ENCODE measurements around the gene COL4A1. TPM values are rescaled to one million over a fixed set of nuclear protein-coding genes. Genes with fewer than 3 reads are reported as not detected.

Gene COL4A1
- polyA plus RNA-seq, 1 donor from 2014 or later = not detected

DNA sequence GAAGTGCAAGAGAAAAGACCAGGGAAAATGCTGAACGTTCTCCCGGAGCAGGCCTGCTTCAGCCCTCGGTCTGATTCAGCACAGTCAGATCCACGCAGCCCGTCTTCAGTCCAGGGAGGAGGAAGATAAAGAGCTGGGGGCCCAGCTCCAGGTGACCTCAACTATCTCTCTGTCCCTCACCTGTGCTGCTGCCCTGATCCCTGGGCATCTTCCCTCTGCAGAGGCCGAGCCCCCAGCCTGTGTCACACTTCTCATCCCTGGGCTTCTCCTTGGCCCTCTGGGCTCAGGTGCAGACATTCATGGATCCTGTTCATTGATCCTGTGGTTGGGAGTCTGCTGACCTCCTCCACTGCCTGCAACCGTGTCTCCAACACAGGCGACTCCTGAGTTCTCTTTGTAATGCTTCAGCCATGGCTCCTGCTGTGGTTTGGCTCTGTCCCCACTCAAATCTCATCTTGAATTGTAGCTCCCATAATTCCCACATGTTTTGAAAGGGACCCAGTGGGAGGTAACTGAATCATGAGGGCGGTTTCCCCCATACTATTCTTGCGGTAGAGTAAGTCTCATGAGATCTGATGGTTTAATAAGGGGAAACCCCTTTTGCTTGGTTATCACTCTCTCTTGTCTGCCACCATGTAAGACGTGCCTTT, 28.0 kb upstream of the COL4A1 start:
- no peaks in the 10 kb centered on the region for H3K4me1 Mint-ChIP-seq
- H3K9me3 Mint-ChIP-seq = peaks cover 0 to 12% (median 9%) of the 10 kb centered on the region in 3 donors
- no peak overlapping the region for H3K27ac Mint-ChIP-seq
- peaks cover 11% of the 10 kb centered on the region for H3K27me3 Mint-ChIP-seq
- H3K4me3 Mint-ChIP-seq = no peak overlapping the region
- H3K36me3 Mint-ChIP-seq = peaks cover 6% of the 10 kb centered on the region

DNA sequence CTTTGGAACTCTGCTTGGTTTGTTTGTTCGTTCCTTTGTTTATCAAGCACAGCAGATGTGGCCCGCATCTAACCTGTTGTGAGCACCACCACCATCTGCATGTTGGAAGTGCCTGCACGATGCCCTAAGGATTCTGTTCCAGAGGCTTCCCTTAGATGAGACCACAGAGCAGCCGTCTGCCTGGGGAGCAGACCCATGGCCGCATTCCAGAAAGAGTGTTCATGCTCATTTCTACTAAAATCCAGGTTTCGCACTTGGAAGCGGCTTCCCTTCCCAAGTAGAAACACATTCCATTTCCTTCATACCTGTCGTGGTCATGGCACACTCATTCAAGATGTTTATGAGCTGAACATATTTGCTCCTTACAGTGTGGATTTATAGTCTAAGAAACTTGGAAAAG, 27.3 kb upstream of the COL4A1 start:
- Mint-ChIP-seq H3K36me3 (peaks cover 6% of the 10 kb centered on the region), H3K27ac (no peak overlapping the region), H3K4me1 (no peaks in the 10 kb centered on the region), H3K27me3 (peaks cover 4% of the 10 kb centered on the region), H3K4me3 (peak overlapping the region in 1 of 4 donors; percentile 26), H3K9me3 (peaks cover 0 to 12% (median 9%) of the 10 kb centered on the region in 3 donors)

DNA sequence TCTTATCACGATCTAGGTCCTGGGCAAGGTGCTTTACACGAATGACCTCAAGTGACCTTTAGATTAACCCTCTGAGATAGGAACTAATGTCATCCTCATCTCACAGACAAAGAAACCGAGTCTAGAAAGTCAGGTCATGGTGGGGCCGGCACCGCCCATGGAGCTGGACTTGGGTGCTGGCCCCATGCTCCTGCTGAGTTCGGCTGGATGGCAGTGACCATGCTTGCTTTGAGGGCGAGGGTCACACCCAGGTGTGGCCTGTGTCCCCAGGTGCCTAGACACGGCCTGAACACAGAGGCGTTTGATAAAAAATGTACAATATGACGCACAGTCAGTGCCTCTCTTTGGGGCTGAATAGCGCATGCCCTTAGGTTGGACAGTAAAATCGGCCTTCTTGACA, 26.9 kb upstream of the COL4A1 start:
- H3K9me3 Mint-ChIP-seq = peaks cover 0 to 12% (median 9%) of the 10 kb centered on the region in 3 donors
- H3K36me3 Mint-ChIP-seq = peaks cover 6% of the 10 kb centered on the region
- H3K4me1 Mint-ChIP-seq = no peaks in the 10 kb centered on the region
- H3K27ac Mint-ChIP-seq = no peak overlapping the region
- H3K27me3 Mint-ChIP-seq = peaks cover 2% of the 10 kb centered on the region
- no peak overlapping the region for H3K4me3 Mint-ChIP-seq

DNA sequence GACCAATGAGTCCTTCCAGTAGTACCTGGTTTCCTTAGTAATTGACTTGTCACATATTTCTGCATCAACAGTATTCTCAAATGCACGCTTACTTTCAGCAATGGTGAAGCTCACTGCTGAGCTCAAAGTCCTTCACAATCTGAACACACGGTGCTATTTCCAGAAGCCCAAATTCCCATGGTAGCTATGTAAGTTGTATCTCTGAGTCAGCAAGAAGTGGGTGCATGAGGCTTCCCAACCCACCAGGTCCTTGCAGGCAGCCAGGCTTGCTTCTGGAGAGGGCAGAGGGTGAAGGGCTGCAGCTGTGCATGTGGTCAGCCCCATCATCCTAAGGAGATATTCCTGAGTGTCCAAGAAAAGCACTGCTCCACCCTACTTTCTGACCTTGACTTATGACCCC, 25.8 kb upstream of the COL4A1 start:
- peaks cover 4% of the 10 kb centered on the region for H3K36me3 Mint-ChIP-seq
- H3K4me1 Mint-ChIP-seq = no peaks in the 10 kb centered on the region
- H3K4me3 Mint-ChIP-seq = no peak overlapping the region
- no peak overlapping the region for H3K27ac Mint-ChIP-seq
- H3K9me3 Mint-ChIP-seq = peaks cover 0 to 12% (median 7%) of the 10 kb centered on the region in 3 donors
- no peaks in the 10 kb centered on the region for H3K27me3 Mint-ChIP-seq

DNA sequence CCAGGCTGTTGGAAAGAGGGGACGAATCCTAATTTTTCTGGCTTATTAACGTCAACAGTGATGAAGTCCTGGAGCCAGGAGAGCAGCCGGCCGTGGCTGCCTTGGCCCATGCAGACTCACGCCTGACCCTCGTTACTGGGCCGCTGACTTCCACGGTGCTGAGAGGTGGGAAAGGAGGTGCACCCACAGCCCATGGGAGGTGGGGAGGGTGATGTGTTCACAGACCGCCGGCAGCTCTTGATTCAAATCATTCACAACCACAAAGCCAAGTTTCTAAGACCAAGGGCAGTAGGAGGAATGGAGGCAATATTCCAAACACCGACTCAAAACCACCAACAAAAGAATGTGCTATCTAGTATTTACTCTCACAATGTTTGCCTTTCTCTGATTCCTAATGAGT, 24.4 kb upstream of the COL4A1 start:
- H3K27ac Mint-ChIP-seq = no peak overlapping the region
- H3K36me3 Mint-ChIP-seq = peaks cover 2% of the 10 kb centered on the region
- peaks cover 0 to 12% (median 10%) of the 10 kb centered on the region in 3 donors for H3K9me3 Mint-ChIP-seq
- H3K4me3 Mint-ChIP-seq = no peak overlapping the region
- no peaks in the 10 kb centered on the region for H3K27me3 Mint-ChIP-seq
- H3K4me1 Mint-ChIP-seq = no peaks in the 10 kb centered on the region

DNA sequence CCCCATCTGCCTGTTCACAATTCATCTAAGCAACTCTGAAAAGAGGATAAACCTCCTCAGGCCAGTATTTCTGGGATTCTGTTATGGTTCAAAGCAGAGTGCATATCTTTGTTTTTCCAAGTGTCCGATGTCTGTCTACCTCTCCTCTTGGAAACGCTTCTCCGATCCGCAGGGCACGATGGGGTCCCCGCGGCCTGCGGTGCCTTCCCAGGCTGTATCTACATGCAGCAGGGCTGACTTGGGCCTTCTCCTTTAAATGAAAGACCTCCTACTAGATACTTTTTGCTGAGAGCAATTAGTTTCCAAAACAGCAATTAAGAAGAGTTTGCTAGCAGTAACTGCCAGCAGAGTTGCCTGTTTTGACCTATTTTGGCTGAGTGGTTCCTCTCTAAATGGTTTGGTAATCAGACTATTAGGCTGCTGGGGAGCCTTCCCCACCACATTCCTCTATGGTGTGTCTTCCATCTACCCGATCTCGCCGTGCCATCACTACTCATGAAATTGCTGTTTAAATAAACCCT, 23.6 kb upstream of the COL4A1 start:
- no peak overlapping the region for H3K4me3 Mint-ChIP-seq
- peaks cover 5% of the 10 kb centered on the region for H3K27me3 Mint-ChIP-seq
- peaks cover 2% of the 10 kb centered on the region for H3K36me3 Mint-ChIP-seq
- H3K4me1 Mint-ChIP-seq = no peaks in the 10 kb centered on the region
- H3K9me3 Mint-ChIP-seq = peaks cover 0 to 12% (median 10%) of the 10 kb centered on the region in 3 donors
- H3K27ac Mint-ChIP-seq = no peak overlapping the region

DNA sequence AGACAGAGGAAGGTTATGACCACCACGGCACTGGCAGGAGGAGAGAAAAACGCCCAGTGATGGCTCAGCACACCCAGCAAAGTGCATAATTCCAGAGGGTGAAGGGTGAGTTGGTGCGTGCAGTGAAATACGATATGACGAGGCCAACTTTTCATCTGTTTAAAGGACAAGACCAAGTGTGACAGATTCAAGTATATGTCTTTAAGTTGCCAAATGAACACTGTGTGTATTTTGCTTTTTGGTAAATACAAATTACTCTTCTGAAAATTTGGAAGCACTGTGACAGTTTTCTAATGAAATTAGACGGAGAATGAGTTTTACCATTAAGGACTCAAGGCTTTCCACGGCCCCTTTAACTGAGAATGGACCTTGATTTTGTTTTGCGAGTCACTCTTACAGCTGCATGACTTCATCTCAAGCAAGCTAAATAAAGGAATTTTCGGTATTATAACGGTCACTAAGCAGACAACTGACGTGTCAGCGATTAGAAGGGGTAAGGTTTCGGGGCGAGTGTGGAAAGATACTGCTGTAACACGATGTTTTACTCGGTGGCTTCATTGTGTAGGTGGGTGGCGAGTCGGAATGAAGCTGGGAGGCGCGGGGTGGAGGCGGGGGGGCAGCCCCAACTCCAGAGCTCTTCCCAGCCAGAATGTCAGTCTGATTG, 23.0 kb upstream of the COL4A1 start:
- H3K9me3 Mint-ChIP-seq = peaks cover 0 to 8% (median 7%) of the 10 kb centered on the region in 3 donors
- no peaks in the 10 kb centered on the region for H3K4me1 Mint-ChIP-seq
- peaks cover 2% of the 10 kb centered on the region for H3K36me3 Mint-ChIP-seq
- H3K27ac Mint-ChIP-seq = no peak overlapping the region
- peaks cover 6% of the 10 kb centered on the region for H3K27me3 Mint-ChIP-seq
- no peak overlapping the region for H3K4me3 Mint-ChIP-seq

DNA sequence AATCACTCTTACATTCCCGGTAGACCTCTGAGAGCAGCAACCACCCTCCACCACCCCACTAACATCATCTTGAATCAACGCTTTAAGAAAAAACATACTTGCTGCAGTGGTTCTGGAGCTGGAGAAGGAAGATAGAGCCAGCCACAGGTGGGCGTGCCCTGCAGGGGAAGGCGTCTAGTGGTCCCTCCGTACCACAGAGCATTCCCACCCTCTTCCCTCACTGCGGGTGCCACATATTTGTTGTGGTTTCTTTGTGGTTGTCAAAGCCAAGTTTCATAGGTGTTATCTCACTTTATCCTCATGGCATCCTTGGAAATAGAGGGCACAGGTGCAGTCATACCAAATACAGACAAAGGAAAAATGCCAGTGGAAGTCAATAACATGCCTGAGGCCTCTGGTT, 22.3 kb upstream of the COL4A1 start:
- Mint-ChIP-seq H3K36me3 (peaks cover 2% of the 10 kb centered on the region), H3K4me1 (no peaks in the 10 kb centered on the region), H3K27me3 (peaks cover 7% of the 10 kb centered on the region), H3K4me3 (no peak overlapping the region), H3K9me3 (peaks cover 0 to 3% (median 0%) of the 10 kb centered on the region in 3 donors), H3K27ac (no peak overlapping the region)

DNA sequence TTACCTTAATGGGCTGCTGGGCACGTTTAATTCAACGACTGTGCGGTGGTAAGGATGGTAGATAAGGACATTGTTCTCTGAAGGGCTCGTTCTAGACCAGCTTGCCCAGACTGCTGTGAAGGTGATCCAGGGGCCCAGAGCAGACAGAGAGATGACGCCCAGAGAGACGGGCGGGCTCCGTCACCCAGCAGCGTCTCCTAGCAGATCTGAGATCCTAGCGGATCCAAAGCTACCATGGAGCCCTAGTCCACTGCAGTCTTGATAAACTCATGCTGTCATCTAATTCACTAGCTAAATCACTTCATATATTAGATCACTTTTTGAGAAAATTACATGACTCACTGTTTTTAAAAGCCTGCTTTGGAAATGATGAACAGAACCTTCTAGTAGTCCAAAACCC, 21.6 kb upstream of the COL4A1 start:
- peaks cover 2% of the 10 kb centered on the region for H3K36me3 Mint-ChIP-seq
- peaks cover 0 to 3% (median 0%) of the 10 kb centered on the region in 3 donors for H3K9me3 Mint-ChIP-seq
- H3K27ac Mint-ChIP-seq = no peak overlapping the region
- H3K27me3 Mint-ChIP-seq = peaks cover 8% of the 10 kb centered on the region
- no peak overlapping the region for H3K4me3 Mint-ChIP-seq
- no peaks in the 10 kb centered on the region for H3K4me1 Mint-ChIP-seq

DNA sequence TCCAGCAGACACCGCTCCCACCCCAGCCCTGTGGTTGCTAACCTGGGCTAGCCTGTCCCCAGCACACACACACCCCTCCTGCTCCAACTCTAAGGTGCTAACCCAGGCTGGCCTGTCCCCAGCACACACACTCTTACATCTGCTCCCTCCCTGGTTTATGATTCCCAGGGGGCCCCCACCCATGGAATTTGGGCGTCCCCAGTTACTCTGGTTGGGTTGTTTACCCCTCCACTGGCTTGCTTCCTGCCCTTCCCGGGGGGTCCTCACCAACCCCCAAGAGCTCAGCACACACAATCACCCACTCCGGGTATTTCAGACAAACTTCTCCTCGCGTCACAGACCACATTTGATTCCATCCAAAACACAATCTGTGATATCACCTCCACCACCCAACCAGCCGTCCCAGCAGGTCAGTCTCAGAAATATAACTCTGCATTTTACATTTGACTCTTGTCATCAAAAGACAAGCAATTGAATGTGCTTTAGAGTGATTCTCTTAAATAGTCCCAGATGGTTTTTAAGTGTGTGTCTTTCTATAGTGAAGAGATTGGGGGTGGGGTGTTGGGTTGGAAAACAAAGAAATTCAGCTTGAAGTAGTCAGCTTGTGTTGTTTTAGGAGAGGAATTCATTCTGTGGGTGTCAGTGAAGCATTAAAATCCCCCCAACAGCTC, 20.2 kb upstream of the COL4A1 start:
- Mint-ChIP-seq H3K36me3 (no peaks in the 10 kb centered on the region), H3K9me3 (peaks cover 0 to 5% (median 0%) of the 10 kb centered on the region in 3 donors), H3K27ac (peak overlapping the region in 1 of 3 donors; percentile 15), H3K27me3 (peaks cover 8% of the 10 kb centered on the region), H3K4me1 (no peaks in the 10 kb centered on the region), H3K4me3 (peak overlapping the region in 1 of 4 donors; percentile 40)

DNA sequence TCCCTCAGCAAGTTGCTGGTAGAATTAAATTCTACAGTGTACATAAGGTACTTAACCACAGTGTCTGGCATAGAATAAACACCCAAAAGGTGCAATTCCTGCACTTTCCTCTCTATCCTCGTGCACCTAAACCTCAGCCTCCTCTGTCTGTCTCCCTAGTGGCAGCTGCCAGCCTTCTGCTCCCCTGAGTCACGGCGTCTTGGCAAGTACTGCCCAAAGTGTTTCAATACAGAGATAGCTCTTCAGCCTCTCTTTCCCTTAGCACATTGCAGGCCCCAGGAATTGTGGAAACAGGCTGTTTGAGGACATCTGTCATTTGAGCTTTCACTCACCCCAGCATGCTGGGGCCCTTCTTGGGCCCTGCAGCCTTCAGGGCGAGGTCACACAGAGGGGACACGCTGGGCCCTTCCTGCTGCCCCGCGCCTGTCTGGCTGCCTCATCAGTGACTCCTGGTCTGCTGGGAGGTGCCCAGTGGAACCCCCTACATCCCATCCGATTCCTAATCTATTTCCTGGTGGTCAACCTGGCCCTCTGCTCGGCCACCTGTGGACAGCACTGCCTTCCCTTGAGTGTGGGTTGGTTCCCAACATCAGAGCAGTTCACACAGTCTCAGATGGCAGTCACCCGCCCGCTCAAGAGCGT, 19.4 kb upstream of the COL4A1 start:
- Mint-ChIP-seq H3K36me3 (peaks cover 2% of the 10 kb centered on the region), H3K4me3 (no peak overlapping the region), H3K27ac (no peak overlapping the region), H3K4me1 (no peaks in the 10 kb centered on the region), H3K27me3 (peaks cover 10% of the 10 kb centered on the region), H3K9me3 (peaks cover 0 to 6% (median 5%) of the 10 kb centered on the region in 3 donors)

DNA sequence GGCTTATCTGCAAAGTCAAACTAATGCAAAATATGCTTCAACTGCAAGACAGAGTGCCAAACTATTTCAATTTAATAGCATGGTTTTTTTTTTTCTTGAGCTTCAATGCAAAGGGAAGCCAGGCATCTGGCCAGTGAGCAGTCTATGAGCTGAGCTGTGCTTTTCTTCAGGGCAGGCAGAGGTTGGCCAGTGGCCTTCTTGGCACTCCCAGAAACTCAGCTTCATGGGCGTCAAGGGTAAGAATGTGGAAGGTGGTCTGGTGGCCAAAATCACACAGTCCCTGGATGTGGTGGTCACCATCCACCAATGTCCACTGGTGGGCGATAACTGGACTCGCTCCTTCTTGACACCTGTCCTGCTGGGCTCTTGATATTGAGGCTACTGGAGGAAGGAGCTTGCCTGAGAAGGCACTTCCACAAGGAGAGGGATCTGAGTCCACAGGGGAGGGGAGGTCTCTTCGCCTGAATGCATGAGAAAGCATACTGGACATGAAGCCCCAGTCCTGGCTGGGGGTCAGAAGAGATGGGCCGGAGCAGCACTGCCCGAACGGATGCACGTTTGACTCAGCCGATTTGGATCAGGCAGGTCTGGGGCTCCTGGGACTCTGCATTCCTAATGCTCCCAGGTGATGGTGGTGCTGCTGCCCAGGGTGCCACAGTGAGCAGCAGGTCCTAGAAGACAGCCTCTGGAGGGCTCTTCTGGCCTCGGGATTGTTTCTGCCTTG, 17.2 kb upstream of the COL4A1 start:
- peaks cover 0 to 6% (median 5%) of the 10 kb centered on the region in 3 donors for H3K9me3 Mint-ChIP-seq
- H3K4me1 Mint-ChIP-seq = no peaks in the 10 kb centered on the region
- no peak overlapping the region for H3K4me3 Mint-ChIP-seq
- H3K36me3 Mint-ChIP-seq = peaks cover 3% of the 10 kb centered on the region
- peaks cover 12% of the 10 kb centered on the region for H3K27me3 Mint-ChIP-seq
- no peak overlapping the region for H3K27ac Mint-ChIP-seq

DNA sequence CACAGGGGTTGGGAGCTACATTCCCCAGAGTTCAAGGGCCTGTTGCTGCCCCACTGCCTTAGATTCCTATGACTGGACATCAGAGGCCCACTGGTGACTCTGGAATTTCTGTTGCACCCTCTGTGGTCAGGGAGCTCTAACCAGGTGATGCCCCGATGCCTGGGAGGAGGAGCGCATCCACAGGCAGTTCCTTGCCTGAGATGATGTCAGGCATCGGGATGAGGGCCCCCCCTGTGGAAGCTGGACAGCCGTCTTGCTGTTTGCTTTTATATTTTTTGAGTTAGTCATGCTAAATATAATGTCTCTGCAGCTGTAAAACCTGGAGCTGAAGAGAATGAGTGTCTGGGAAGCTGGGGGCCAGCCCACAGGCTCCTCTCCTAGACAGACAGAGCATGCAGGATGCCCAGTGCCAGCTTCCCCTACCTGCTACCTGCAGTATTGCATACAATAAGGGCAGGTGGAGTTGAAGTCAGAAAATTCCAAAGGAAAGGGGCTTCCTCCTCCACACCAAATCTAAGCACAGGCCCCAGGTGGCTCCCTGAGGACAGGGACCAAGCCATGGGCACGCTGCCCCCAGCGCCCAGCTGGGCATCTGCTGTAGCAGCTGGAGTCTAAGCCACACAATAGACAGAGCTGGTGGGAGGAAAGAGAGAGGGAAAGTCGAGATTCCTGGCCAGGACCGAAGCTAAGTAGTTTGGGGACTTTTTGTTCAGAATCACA, 16.4 kb upstream of the COL4A1 start:
- Mint-ChIP-seq H3K9me3 (peaks cover 0 to 6% (median 5%) of the 10 kb centered on the region in 3 donors), H3K4me1 (no peaks in the 10 kb centered on the region), H3K36me3 (peaks cover 3% of the 10 kb centered on the region), H3K27me3 (peaks cover 12% of the 10 kb centered on the region), H3K27ac (no peak overlapping the region), H3K4me3 (no peak overlapping the region)

DNA sequence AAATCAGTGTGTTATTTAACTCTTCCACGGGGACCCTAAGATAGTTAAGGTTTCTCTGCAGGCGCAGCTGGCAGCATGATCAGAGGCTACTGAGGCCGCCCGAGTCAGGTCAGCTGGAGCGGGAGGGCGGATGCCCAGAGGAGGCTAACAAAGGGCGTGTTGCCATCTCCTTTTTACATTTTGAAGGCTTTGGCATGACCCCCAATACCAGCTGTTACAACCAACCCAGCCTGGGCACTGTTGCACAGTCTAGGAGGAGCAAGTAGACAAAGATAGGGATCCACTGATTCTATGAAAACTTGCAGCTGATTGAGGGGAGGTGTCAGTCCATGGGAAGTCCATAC, 15.8 kb upstream of the COL4A1 start:
- Mint-ChIP-seq H3K4me1 (no peaks in the 10 kb centered on the region), H3K36me3 (peaks cover 3% of the 10 kb centered on the region), H3K4me3 (no peak overlapping the region), H3K27me3 (peaks cover 12% of the 10 kb centered on the region), H3K9me3 (peaks cover 2 to 6% (median 5%) of the 10 kb centered on the region in 3 donors), H3K27ac (no peak overlapping the region)
